GM12892 (cell line): ENCODE results near the gene SYNPR.

ENCODE experiments used
- DNase-seq: peaks from one replicate; pipeline ENCODE4 v3.0.0; 2011; ENCODE audit not compliant: insufficient read length
- FAIRE-seq: peaks from 2 replicates; lab custom pipeline; 2011; peaks lifted over from hg19 to GRCh38; lab: Jason Lieb, UNC
- POLR2A ChIP-seq: IDR thresholded peaks from 2 replicates; pipeline ENCODE4 v1.6.1; 2011; ENCODE audit warnings: low read depth, low read length, control low read depth
- POLR2AphosphoS5 ChIP-seq: IDR thresholded peaks from 2 replicates; pipeline ENCODE4 v1.6.1; 2011; ENCODE audit warnings: low read depth, low read length, control low read depth
- TAF1 ChIP-seq: IDR thresholded peaks from 2 replicates; pipeline ENCODE4 v1.6.1; 2011; ENCODE audit warnings: low read depth, mild to moderate bottlenecking, control low read depth, low read length, borderline replicate concordance

SYNPR gene

GRCh38 chr3:63652066-63652725, 374.1 kb downstream of the SYNPR start, which contains the start of gene SNTN:
SNTN (plus strand) TSS chr3:63652675; CDS start chr3:63652688, 13 bp downstream.
- DNase-seq (no peak), FAIRE-seq (no peak)
- TF ChIP-seq POLR2A: no peak
- no peak for TF ChIP-seq POLR2AphosphoS5
- no peak for TF ChIP-seq TAF1

GRCh38 chr3:63654211-63654610, 376.1 kb downstream of the SYNPR start:
- no peak for FAIRE-seq
- no peak for DNase-seq

GRCh38 chr3:63654931-63655330, 376.8 kb downstream of the SYNPR start:
- DNase-seq (no peak), FAIRE-seq (no peak)
- no peak for TF ChIP-seq TAF1
- no peak for TF ChIP-seq POLR2A
- TF ChIP-seq POLR2AphosphoS5: no peak

More at GRCh38 chr3:63654211-63654610, 376.1 kb downstream of the SYNPR start:
- TF ChIP-seq TAF1 (no peak), POLR2AphosphoS5 (no peak), POLR2A (no peak)

DNA sequence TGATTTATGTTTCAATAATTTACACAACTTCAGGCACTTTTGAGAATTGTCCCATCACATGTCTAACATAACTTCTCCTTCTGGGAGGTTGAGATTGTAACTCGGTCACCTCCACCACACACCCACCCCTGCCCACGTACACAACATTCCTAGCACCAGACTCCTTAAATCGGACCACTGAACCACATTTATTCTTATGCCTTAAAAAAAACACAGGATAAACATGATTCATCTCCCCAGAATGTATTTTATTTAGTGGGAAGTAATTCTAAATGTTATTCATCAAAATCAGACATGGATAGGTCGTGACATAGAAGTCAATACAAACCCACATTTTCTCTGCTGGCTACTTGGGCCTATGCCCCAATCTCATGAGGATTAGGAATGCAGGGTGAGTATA, 377.4 kb downstream of the SYNPR start:
- no peak for DNase-seq
- FAIRE-seq: no peak
- TF ChIP-seq POLR2AphosphoS5 (no peak), TAF1 (no peak), POLR2A (no peak)

DNA sequence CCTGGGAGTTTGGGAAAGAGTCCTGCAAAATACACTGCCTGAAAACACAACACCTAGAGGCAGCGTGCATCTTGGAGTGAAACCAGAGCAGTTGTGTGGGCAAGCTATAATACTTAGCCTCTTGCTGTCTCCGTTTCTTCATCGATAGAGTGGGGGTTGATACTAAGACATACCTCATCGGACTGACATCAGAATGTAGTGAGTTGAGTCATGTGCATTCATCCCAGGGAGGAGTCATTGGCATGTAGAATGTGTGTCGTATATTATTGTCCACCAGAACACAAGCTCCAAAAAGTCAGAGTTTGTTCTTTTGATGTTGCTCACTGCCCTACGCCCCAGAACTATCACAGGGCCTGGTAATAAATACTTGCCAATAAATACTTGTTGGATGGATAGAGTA, 378.7 kb downstream of the SYNPR start:
- no peak for TF ChIP-seq TAF1
- TF ChIP-seq POLR2AphosphoS5: no peak
- TF ChIP-seq POLR2A: no peak
- no peak for DNase-seq

GRCh38 chr3:63661242-63661641, 383.1 kb downstream of the SYNPR start:
- DNase-seq: no peak
- TF ChIP-seq POLR2AphosphoS5: no peak
- TF ChIP-seq TAF1: no peak
- no peak for TF ChIP-seq POLR2A
- FAIRE-seq: no peak

More for the DNA sequence above, 378.7 kb downstream of the SYNPR start:
- FAIRE-seq: no peak

GRCh38 chr3:63662011-63662410, 383.9 kb downstream of the SYNPR start:
- DNase-seq: no peak
- no peak for FAIRE-seq

GRCh38 chr3:63662500-63662899, 384.4 kb downstream of the SYNPR start:
- FAIRE-seq: no peak
- TF ChIP-seq POLR2AphosphoS5 (no peak), POLR2A (no peak)
- no peak for DNase-seq

More at GRCh38 chr3:63662011-63662410, 383.9 kb downstream of the SYNPR start:
- no peak for TF ChIP-seq POLR2AphosphoS5
- TF ChIP-seq POLR2A: no peak
- no peak for TF ChIP-seq TAF1
